HepG2 (cell line): ENCODE results near the gene FANCL. TPM values are rescaled to one million over a fixed set of nuclear protein-coding genes. Genes with fewer than 3 reads are reported as not detected.

Experiments used
- BRF2 ChIP-seq: sonication (generic); formaldehyde crosslinking; IDR thresholded peaks from 2 replicates; pipeline ENCODE4 v1.8.1; 2022; ENCODE audit warnings: mild to moderate bottlenecking, missing genetic modification reagents
- CREB3 ChIP-seq: sonication (generic); formaldehyde crosslinking; IDR thresholded peaks from 2 replicates; pipeline ENCODE4 v1.5.0; 2020; ENCODE audit warnings: missing genetic modification reagents
- HMGXB3 ChIP-seq: sonication (generic); formaldehyde crosslinking; IDR thresholded peaks from 2 replicates; pipeline ENCODE4 v1.4.0; 2020; ENCODE audit warnings: missing genetic modification reagents, borderline replicate concordance
- IRX3 ChIP-seq: sonication (generic); formaldehyde crosslinking; IDR thresholded peaks from 2 replicates; pipeline ENCODE4 v1.8.1; 2023; ENCODE audit warnings: mild to moderate bottlenecking, low read depth, missing genetic modification reagents, borderline replicate concordance
- KMT2B ChIP-seq: IDR thresholded peaks from 2 replicates; pipeline ENCODE4 v1.6.1; 2016; ENCODE audit warnings: missing genetic modification reagents, missing compliant biosample characterization
- MLX ChIP-seq: IDR thresholded peaks from 2 replicates; pipeline ENCODE4 v1.6.1; 2016
- SALL1 ChIP-seq: sonication (generic); formaldehyde crosslinking; IDR thresholded peaks from 2 replicates; pipeline ENCODE4 v1.8.0; 2022; ENCODE audit warnings: mild to moderate bottlenecking, missing genetic modification reagents
- TEF ChIP-seq: sonication (generic); formaldehyde crosslinking; IDR thresholded peaks from 2 replicates; pipeline ENCODE4 v1.5.0; 2020; ENCODE audit warnings: missing genetic modification reagents
- TIGD3 ChIP-seq: sonication (generic); formaldehyde crosslinking; IDR thresholded peaks from 2 replicates; pipeline ENCODE4 v1.5.1; 2020; ENCODE audit warnings: mild to moderate bottlenecking, missing genetic modification reagents, borderline replicate concordance
- ZMYM4 ChIP-seq: sonication (generic); formaldehyde crosslinking; IDR thresholded peaks from 2 replicates; pipeline ENCODE4 v1.8.1; 2023; ENCODE audit warnings: mild to moderate bottlenecking, missing genetic modification reagents
- ZNF687 ChIP-seq: sonication (generic); formaldehyde crosslinking; IDR thresholded peaks from 2 replicates; pipeline ENCODE4 v1.5.1; 2020; ENCODE audit warnings: mild to moderate bottlenecking, missing genetic modification reagents, moderate library complexity
- ZNF7 ChIP-seq: IDR thresholded peaks from 2 replicates; pipeline ENCODE4 v1.6.1; 2016; ENCODE audit warnings: missing biosample characterization, missing genetic modification reagents
- ZNF776 ChIP-seq: sonication (generic); formaldehyde crosslinking; IDR thresholded peaks from 2 replicates; pipeline ENCODE4 v1.4.0; 2020; ENCODE audit warnings: mild to moderate bottlenecking, missing genetic modification reagents
- polyA plus RNA-seq, 8 experiments: library from polyadenylated mRNA; depleted of rRNA in 3 of 8; stranded (reverse) in 7 of 8; unstranded in 1 of 8; fragments of >200 nt; fragmentation: Illumina TruSeq in 4 of 8; extraction: Trizol in 4 of 8; gene quantifications; 2 replicates each; pipeline versions ENCODE4 v1.2.1 to v1.2.3, GENCODE V29; 2011 to 2016; ENCODE audit warnings: low read depth in 4 of 8, missing spikeins in 1 of 8, mixed read lengths in 1 of 8; ENCODE audit not compliant: insufficient read depth in 1 of 8
- total RNA-seq, 5 experiments: library from RNA; depleted of rRNA; stranded (reverse); fragments of >200 nt; fragmentation: Illumina TruSeq; extraction: Trizol; gene quantifications; 2 replicates each; pipeline ENCODE4 v1.2.3, GENCODE V29; 2016; ENCODE audit warnings: low read depth in 1 of 5

The FANCL gene
- total and polyA plus RNA-seq, 2 of the 13 experiments (the other 11 are each of a cell fraction or from before 2014, with no cell fraction given): 40.7 to 66.8 TPM

- TF ChIP-seq IRX3 (CRISPR knock-in tag) (peak; percentile 96), SALL1 (CRISPR knock-in tag) (peak; percentile 98), ZNF776 (CRISPR knock-in tag) (peak; percentile 84), ZNF7 (CRISPR knock-in tag) (no peak), KMT2B (CRISPR knock-in tag) (peak; percentile 94), TEF (peak; percentile 78), ZMYM4 (peak; percentile 99), HMGXB3 (no peak; the same call in 1 of the 2 replicates), BRF2 (CRISPR knock-in tag) (peak; percentile 99; the same call in 1 of the 2 replicates), TIGD3 (peak; percentile 56; the same call in 1 of the 2 replicates), ZNF687 (CRISPR knock-in tag) (peak; percentile 100), MLX (peak; percentile 40; the same call in 1 of the 2 replicates), CREB3 (peak; percentile 79; the same call in 1 of the 2 replicates)
Observed at GRCh38 chr2:58240670-58241545, at the start of gene FANCL (continued).
